Prostate gland (tissue), 2 donors: ENCODE measurements around the gene NKIRAS1.

Source experiments
- POLR2A ChIP-seq: fragments of 450-650 bp; IDR thresholded peaks from one replicate; pipeline ENCODE4 v1.6.1; 2016; ENCODE audit warnings: antibody characterized with exemption, mild to moderate bottlenecking
- POLR2AphosphoS5 ChIP-seq: sonication (generic); formaldehyde crosslinking; IDR thresholded peaks from one replicate; pipeline ENCODE4 v1.6.1; 2017; ENCODE audit warnings: antibody characterized with exemption
- TF ChIP-seq, protein P1 (sequence below), 4 experiments: fragments of 200-600 bp in 2 of 4; fragments of 450-650 bp in 2 of 4; sonication (generic) in 2 of 4; IDR thresholded peaks; 1 replicate in 3 of 4; 2 replicates in 1 of 4; pipeline ENCODE4 v1.5.1; 2016 to 2019; ENCODE audit warnings: antibody characterized with exemption in 4 of 4, mild to moderate bottlenecking in 2 of 4, moderate library complexity in 2 of 4

DNA sequence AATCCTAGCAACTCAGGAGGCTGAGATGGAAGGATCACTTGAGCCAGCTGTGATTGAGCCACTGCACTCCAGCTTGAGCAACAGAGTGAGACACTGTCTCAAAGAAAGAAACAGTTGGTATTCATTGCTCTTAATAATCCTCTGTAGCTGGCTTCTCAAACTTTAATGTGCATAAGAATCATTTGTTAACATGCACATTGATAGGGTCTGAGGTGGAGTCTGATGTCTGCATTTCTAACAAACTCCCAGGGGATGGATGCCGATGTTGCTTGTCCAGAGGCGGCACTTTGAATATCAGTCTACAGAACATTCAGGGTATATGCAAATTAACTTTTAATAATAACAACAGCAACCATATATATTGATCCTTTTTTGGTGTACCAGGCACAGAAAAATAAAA, 39.9 kb downstream of the NKIRAS1 start:
- TF ChIP-seq, protein P1, sequence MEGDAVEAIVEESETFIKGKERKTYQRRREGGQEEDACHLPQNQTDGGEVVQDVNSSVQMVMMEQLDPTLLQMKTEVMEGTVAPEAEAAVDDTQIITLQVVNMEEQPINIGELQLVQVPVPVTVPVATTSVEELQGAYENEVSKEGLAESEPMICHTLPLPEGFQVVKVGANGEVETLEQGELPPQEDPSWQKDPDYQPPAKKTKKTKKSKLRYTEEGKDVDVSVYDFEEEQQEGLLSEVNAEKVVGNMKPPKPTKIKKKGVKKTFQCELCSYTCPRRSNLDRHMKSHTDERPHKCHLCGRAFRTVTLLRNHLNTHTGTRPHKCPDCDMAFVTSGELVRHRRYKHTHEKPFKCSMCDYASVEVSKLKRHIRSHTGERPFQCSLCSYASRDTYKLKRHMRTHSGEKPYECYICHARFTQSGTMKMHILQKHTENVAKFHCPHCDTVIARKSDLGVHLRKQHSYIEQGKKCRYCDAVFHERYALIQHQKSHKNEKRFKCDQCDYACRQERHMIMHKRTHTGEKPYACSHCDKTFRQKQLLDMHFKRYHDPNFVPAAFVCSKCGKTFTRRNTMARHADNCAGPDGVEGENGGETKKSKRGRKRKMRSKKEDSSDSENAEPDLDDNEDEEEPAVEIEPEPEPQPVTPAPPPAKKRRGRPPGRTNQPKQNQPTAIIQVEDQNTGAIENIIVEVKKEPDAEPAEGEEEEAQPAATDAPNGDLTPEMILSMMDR (IDR thresholded peaks at IDR 0.05): no peak
- no peak for TF ChIP-seq POLR2AphosphoS5
- TF ChIP-seq POLR2A: no peak
